ENCODE data around the gene ARMC7.

DNA sequence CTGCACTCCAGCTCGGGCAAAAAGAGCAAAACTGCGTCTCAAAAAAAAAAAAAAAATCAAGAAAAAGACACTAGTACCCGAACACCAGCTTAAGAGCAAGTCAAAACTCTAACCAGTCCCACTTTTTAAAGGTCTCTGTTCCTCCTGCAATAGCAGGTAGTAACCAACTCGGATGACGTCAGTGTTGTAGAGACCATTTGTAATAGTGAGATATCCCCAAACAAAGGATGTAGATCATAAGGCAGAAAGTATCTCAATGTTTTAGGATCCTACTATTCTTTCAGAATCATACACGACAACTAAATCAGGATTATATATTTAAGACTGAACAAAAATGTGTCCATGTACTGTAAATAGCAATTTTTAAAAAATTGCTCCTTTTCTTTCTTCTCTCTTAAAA lies 42.2 kb downstream of the ARMC7 start:
- TF ChIP-seq CTCF (IDR thresholded peaks at IDR 0.05) (no peak), POLR2A (IDR thresholded peaks at IDR 0.05) (no peak), EP300 (IDR thresholded peaks at IDR 0.05) (no peak)
